OCI-LY3 (cell line): Measurements from ENCODE around the gene ADRA1B.

Experiments
- H2AFZ ChIP-seq: fragments of 200-600, 300-600 bp; shearing (Covaris generic); 2 replicates; pipeline ENCODE4 v1.6.0; 2014; ENCODE audit warnings: antibody characterized with exemption, low read depth, low read length
- H3K27ac ChIP-seq: fragments of 200-600, 300-600 bp; sonication (generic); 2 replicates; pipeline ENCODE4 v1.5.1; 2014; ENCODE audit warnings: mild to moderate bottlenecking, low read length, moderate library complexity, mixed read lengths
- H3K27me3 ChIP-seq: fragments of 200-600, 300-600 bp; sonication (generic); 2 replicates; pipeline ENCODE4 v1.6.1; 2014; ENCODE audit warnings: low read depth, low read length, mixed read lengths
- H3K36me3 ChIP-seq: fragments of 200-600, 300-600 bp; sonication (generic); replicated peaks from 2 replicates; pipeline ENCODE3; 2014; ENCODE audit warnings: low read depth, low read length, mixed read lengths
- H3K4me1 ChIP-seq: fragments of 300-600, 200-600 bp; sonication (generic); 2 replicates; pipeline ENCODE4 v1.6.1; 2014; ENCODE audit warnings: low read length, mixed read lengths
- H3K4me2 ChIP-seq: fragments of 200-600, 300-600 bp; sonication (generic); 2 replicates; pipeline ENCODE4 v1.6.1; 2014; ENCODE audit warnings: low read length, mixed read lengths
- H3K4me3 ChIP-seq: fragments of 300-600, 200-600 bp; sonication (generic); 2 replicates; pipeline ENCODE4 v1.5.1; 2014; ENCODE audit warnings: antibody characterized with exemption, mild to moderate bottlenecking, low read length, moderate library complexity
- H3K79me2 ChIP-seq: fragments of 300-600, 200-600 bp; shearing (Covaris generic); 2 replicates; pipeline ENCODE4 v1.6.1; 2014; ENCODE audit warnings: mild to moderate bottlenecking, low read length, mixed read lengths
- H3K9ac ChIP-seq: fragments of 300-600, 200-600 bp; shearing (Covaris generic); 2 replicates; pipeline ENCODE4 v1.6.0; 2014; ENCODE audit warnings: mild to moderate bottlenecking, low read length, moderate library complexity
- H3K9me3 ChIP-seq: fragments of 200-600, 300-600 bp; shearing (Covaris generic); 2 replicates; pipeline ENCODE4 v1.6.1; 2014; ENCODE audit warnings: low read length, mixed read lengths; ENCODE audit not compliant: insufficient read depth
- H4K20me1 ChIP-seq: fragments of 200-600, 300-600 bp; sonication (generic); 2 replicates; pipeline ENCODE4 v1.6.1; 2016; ENCODE audit warnings: low read length, mixed read lengths; ENCODE audit not compliant: insufficient read depth
- CTCF ChIP-seq: fragments of 200-600, 300-600 bp; sonication (generic); IDR thresholded peaks from 2 replicates; pipeline ENCODE4 v1.5.1; 2014; ENCODE audit warnings: antibody characterized with exemption, low read length, low read depth
- EZH2phosphoT487 ChIP-seq: fragments of 200-600 bp; shearing (Covaris generic); IDR thresholded peaks from 2 replicates; pipeline ENCODE4 v1.6.1; 2018; ENCODE audit warnings: antibody characterized with exemption, mixed run types, low read depth

The ADRA1B gene

GRCh38 chr5:159936686-159937329, 20.5 kb downstream of the ADRA1B start:
- Histone ChIP-seq H3K79me2 (no peaks in the 10 kb centered on the region), H2AFZ (no peak overlapping the region), H3K27ac (no peak overlapping the region), H3K9ac (no peak overlapping the region), H4K20me1 (no peaks in the 10 kb centered on the region), H3K4me1 (peaks cover 14% of the 10 kb centered on the region), H3K27me3 (no peaks in the 10 kb centered on the region), H3K4me2 (peak overlapping the region; percentile 39), H3K9me3 (no peaks in the 10 kb centered on the region), H3K4me3 (no peak overlapping the region), H3K36me3 (no peaks in the 10 kb centered on the region)
- TF ChIP-seq EZH2phosphoT487 (no peak), CTCF (no peak)

DNA sequence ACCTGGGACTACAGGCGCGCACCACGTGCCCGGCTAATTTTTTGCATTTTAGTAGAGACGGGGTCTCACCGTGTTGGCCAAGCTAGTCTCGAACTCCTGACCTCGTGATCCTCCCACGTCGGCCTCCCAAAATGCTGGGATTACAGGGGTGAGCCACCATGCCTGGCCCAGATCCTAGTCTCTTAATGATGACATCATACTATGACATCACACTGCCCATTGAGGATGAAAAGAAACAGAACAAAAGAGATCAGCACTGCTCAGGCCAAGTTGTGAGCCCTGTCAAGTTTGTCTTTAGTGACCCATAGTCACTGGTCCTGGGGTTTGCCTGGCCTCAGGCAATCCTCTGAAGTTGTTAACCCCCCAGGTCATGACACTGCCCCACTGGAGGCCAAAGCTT, 21.3 kb downstream of the ADRA1B start:
- TF ChIP-seq CTCF (no peak), EZH2phosphoT487 (no peak)
- Histone ChIP-seq H3K4me3 (no peak overlapping the region), H2AFZ (no peak overlapping the region), H3K36me3 (no peaks in the 10 kb centered on the region), H3K9me3 (no peaks in the 10 kb centered on the region), H4K20me1 (no peaks in the 10 kb centered on the region), H3K4me2 (no peak overlapping the region), H3K9ac (no peak overlapping the region), H3K27ac (no peak overlapping the region), H3K4me1 (peaks cover 14% of the 10 kb centered on the region), H3K27me3 (no peaks in the 10 kb centered on the region), H3K79me2 (no peaks in the 10 kb centered on the region)

DNA sequence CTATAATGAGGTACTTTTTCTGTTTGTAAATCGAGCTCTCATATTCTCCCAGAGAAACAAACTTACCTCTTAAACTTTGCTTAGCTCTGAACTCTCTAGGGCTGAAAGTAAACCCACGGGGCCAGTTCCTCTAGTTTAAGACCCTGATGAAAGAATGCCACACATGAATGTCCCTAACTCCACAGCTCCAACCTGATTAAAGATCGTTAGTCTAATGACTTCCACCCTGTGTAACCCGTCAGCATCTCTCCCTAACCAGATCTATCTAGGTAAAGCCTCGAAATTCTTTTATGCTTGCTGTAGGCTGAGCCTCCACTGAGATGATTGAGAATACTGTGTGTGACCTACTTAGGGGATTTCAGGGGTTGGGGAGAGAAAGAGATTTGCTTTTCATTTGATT, 27.0 kb downstream of the ADRA1B start:
- no peak overlapping the region for H3K4me2 ChIP-seq
- H3K9ac ChIP-seq: no peak overlapping the region
- no peaks in the 10 kb centered on the region for H3K79me2 ChIP-seq
- H3K27ac ChIP-seq: no peak overlapping the region
- TF ChIP-seq CTCF (no peak), EZH2phosphoT487 (no peak)
- H2AFZ ChIP-seq: no peak overlapping the region
- H3K4me3 ChIP-seq: no peak overlapping the region
- no peaks in the 10 kb centered on the region for H3K4me1 ChIP-seq
- no peaks in the 10 kb centered on the region for H4K20me1 ChIP-seq
- no peaks in the 10 kb centered on the region for H3K27me3 ChIP-seq
- H3K9me3 ChIP-seq: no peaks in the 10 kb centered on the region
- no peaks in the 10 kb centered on the region for H3K36me3 ChIP-seq

- Histone ChIP-seq H3K4me2 (no peak overlapping the region), H3K9ac (no peak overlapping the region)
Observed at GRCh38 chr5:159944056-159944600, 27.8 kb downstream of the ADRA1B start.

More at GRCh38 chr5:159944056-159944600, 27.8 kb downstream of the ADRA1B start:
- Histone ChIP-seq H3K79me2 (no peaks in the 10 kb centered on the region), H3K9me3 (no peaks in the 10 kb centered on the region), H3K27me3 (no peaks in the 10 kb centered on the region), H3K4me3 (no peak overlapping the region), H4K20me1 (no peaks in the 10 kb centered on the region), H2AFZ (no peak overlapping the region), H3K27ac (no peak overlapping the region), H3K4me1 (no peaks in the 10 kb centered on the region), H3K36me3 (no peaks in the 10 kb centered on the region)
- TF ChIP-seq CTCF (no peak), EZH2phosphoT487 (no peak)
